Right lobe of liver (tissue), 4 donors: ENCODE data around the gene ODF2.

Source experiments
- POLR2A ChIP-seq: fragments of 450-650 bp; IDR thresholded peaks from one replicate; pipeline ENCODE4 v1.6.1; 2017; ENCODE audit warnings: antibody characterized with exemption, mild to moderate bottlenecking
- TF ChIP-seq, protein P1 (sequence below), 4 donors: fragments of 200-600 bp in 3 of 4; fragments of 450-650 bp in 1 of 4; IDR thresholded peaks; one replicate each; pipeline versions ENCODE4 v1.5.1 to v1.8.0; 2016 to 2022; ENCODE audit warnings: antibody characterized with exemption in 4 of 4, mild to moderate bottlenecking in 2 of 4
- donor health status: DM: no; HTN: no; CAD: no.
- donor health status: DM: no; HTN: no; CAD: no.
- donor health status: DM: no; HTN: yes; CAD: no.

DNA sequence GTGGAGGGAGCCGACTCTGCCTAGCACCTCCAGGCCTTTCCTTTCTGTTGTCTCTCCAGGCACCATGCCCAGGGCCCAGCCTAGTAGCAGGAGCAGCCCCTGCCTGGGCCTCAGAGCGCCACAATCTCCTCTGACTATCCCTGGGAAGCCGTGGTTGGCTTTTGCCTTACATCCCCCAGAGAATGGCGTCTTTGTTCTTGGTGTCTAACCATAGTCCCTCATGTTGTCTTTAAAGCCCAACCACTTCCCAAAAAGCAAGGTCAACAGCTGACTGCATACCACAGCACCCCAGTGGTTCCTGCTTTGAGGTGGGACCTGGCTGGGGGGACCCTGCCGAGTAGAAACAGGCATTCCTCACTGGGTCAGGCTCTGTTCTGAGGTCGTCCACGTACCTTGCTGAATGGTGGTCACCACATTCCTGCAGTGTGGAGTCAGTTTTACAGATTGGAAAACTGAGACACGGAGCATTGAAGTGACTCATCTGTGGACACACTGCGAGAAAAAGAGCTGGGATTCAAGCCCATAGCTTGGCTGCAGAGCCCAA lies 48.9 kb upstream of the ODF2 start:
- TF ChIP-seq, protein P1, sequence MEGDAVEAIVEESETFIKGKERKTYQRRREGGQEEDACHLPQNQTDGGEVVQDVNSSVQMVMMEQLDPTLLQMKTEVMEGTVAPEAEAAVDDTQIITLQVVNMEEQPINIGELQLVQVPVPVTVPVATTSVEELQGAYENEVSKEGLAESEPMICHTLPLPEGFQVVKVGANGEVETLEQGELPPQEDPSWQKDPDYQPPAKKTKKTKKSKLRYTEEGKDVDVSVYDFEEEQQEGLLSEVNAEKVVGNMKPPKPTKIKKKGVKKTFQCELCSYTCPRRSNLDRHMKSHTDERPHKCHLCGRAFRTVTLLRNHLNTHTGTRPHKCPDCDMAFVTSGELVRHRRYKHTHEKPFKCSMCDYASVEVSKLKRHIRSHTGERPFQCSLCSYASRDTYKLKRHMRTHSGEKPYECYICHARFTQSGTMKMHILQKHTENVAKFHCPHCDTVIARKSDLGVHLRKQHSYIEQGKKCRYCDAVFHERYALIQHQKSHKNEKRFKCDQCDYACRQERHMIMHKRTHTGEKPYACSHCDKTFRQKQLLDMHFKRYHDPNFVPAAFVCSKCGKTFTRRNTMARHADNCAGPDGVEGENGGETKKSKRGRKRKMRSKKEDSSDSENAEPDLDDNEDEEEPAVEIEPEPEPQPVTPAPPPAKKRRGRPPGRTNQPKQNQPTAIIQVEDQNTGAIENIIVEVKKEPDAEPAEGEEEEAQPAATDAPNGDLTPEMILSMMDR (IDR thresholded peaks at IDR 0.05) = no peak
- TF ChIP-seq POLR2A = no peak
